CD4-positive, alpha-beta T cell treated with Interleukin-1 beta for 1 hour (primary cell): ENCODE results near the gene RGPD5.
"Not testable (repeated sequence)": the region's sequence is repeated elsewhere in the genome, so short reads cannot be mapped to it uniquely, and the experiment has no call there.

Experiments used
- DNase-seq, 2 donors: peaks; one replicate each; pipeline ENCODE4 v3.0.0-alpha.2; 2020 to 2022

RGPD5 gene

DNA sequence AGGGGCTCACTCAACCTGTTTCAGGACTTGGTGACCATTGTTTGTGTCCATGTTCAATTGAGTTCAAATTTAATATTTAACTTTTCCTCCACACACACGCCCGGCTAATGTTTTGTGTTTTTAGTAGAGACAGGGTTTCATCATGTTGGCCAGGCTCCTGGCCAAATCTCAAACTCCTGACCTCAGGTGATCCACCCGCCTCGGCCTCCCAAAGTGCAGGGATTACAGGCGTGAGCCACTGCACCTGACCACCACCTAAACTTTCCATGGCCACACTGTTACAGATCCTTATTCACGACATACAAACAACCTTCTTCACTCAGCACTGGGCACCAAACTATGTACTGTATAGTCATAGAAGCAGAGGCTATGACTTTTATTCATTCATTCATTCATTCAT, 100.0 kb downstream of the RGPD5 start:
- DNase-seq = not testable (repeated sequence)

DNA sequence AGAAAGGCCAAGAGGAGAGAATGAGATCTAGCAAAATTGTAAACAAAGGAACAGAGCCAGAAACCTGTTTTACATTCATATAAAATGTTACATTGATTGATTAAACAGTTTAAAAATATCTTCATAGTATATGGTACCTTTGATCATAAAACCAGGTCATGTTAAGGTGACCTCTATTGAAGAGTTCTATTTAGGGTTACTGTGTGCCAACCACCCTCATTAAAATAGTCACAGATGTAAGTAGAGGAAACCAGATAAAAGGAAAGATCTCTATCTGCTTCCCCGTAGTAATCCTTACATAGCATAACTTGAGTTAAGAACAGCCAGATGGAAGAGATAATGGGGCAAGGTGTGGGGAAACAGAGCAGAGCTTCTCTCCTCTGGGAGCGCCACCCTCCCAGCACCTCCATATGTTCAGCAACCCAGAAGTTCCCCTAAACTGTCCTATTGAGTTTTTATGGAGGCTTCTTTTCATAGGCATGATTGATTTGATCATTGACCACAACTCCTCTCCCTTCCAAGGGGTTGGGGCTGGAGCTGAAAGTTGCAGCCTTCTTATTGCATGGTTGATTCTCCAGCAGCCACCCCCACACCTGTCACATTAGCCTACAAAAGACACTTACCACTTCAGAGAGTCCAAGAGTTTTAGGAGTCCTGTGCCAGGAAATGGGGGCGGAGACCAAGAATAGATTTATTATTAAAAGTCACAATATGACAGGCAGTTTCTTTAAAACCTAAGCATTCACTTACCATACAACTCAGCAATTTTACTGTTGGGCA, 101.2 kb downstream of the RGPD5 start:
- not testable (repeated sequence) for DNase-seq

DNA sequence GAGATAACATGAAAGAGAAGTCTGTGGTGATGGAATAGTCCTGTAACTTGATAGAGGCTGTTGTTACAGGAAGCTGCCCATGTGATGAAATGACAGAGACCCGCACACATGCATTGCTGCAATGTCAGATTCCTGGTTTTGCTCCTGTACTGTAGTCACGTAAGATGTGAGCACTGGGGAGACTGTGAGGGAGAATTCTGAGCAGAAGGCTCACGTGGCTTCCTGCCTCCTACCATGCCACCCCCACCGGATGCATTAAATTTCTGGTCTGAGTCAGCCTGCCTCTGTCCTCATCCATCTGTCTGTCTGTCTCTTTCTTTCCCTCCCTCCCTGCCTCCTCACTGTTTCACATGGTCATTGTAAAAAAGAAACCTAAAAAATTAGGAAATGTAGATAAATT, 102.1 kb downstream of the RGPD5 start:
- not testable (repeated sequence) for DNase-seq

DNA sequence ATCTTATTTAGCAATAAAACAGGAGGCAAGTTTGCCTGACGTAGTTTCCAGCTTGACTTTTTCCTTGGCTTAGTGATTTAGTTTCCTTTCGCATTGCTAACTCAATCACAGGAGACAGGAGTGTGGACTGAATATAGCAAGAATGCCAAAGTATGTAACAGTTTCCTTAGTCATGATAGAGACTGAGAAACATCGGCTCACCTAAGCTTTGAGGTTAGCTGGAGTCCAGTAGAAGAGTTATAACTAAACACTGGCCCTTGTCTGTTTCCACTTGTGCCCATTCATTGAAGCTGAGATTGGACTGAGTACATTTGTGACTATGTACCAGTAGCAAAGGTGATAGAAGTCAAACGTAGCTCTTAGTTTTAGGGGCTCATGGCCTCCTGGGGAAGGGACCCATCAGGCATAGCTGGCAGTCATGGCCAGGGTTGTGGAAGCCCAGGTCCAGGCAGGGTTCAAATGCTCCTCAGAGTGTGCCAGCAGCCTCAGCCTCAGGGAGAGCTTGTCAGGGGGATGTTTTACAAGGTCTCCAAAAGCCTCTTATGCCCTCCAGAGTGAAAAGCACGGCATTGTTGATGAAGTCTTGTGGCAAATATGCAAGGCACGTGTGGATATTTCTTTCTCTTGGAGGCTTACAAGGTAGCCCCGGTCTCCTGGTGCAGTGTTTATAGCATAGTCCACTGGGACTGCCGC, 103.8 kb downstream of the RGPD5 start:
- not testable (repeated sequence) for DNase-seq

DNA sequence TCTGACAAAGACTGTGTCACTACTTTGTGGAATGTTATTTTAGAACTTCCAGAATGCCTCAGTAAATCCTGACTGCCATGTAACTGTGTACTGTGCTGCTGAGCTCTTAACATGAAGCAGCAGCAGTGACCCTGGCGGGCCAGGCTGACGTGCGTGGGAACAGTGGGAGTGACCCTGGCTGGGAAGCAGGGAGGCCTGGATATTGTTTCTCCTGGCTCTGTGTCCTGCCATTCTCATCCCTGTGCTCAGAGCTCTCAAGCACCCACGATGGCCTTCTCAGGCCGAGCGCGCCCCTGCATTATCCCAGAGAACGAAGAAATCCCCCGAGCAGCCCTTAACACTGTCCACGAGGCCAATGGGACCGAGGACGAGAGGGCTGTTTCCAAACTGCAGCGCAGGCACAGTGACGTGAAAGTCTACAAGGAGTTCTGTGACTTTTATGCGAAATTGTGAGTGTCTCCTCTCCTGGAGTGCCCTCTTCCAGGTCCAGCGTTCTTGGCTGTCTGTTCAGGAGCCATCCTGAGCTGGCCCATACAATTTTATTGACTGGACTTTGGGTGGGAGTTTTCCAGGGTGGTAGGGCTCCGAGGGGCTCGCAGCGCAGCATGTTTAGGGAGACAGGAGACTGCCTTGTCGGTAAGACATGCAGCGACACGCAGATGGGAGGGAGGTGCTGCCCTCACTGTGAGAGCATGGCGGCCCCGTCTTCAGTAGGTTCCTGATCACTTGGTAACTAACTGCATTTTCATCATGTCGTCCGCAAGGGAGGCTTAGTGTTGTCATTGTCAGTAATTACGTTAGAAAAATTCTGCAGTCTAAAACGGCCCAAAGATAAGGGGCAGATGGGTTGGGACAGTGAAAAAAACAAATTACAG, 104.6 kb downstream of the RGPD5 start, which contains the start of gene LIMS3:
Gene LIMS3, plus strand, starts transcription at position 227 of the 875 bp plus-strand sequence. Its CDS starts 41 bp downstream, at position 268.
- DNase-seq = not testable (repeated sequence)

DNA sequence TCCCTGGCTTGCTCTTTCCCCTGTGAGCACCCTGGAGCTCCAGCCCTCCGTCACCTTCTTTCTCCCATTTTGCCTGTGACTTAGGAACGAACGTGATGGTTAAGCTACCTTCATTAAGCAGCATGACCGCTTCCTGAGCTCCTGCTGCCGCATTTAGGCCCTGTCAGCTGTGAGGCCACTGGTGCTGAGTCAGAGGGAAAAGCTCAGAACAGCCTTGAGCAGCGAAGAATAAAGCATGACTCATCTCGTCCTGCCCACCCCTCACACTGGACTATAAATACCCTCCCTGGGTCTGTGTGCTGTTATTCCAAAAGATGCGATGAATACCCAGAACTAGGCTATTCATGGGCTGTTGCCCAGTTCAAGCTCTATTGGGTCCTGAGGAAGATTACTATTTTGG, 111.7 kb downstream of the RGPD5 start:
- not testable (repeated sequence) for DNase-seq
